ENCODE results near the gene MYMX.
"Not testable (repeated sequence)": the region's sequence is repeated elsewhere in the genome, so short reads cannot be mapped to it uniquely, and the experiment has no call there.

The MYMX gene

DNA sequence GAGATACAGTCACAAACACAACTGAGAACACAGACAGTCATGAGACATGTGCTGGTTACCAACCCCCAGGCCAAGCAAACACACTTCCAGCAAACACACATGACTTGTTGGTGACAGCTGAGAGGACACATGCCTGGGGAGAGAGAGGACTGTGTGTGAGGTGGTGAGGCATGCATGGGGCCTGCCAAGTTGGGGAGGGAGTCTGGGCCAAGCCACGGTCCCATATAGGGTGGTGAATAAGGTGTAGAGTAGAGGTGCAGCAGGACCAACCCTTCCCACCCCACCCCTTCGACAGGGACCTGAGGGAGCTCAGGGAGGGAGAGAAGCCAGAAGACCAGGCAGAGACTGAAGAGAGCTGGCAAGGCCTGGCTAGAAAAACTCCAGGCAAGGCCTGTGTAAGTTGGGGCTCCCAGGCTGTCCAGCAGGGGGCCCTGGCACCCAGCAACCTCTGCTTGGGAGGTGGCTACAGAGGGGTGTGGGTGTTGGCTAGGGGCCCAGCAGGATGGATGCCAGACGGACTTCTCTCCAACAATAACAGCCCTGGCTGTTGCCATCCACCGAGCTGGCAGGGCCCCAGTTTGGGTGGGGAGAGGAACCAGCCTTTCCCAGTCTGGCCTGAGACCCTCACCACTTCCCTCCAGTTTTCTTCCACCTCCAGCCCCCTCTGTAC, 4.7 kb downstream of the MYMX start:
- DNase-seq: peak; percentile 71

DNA sequence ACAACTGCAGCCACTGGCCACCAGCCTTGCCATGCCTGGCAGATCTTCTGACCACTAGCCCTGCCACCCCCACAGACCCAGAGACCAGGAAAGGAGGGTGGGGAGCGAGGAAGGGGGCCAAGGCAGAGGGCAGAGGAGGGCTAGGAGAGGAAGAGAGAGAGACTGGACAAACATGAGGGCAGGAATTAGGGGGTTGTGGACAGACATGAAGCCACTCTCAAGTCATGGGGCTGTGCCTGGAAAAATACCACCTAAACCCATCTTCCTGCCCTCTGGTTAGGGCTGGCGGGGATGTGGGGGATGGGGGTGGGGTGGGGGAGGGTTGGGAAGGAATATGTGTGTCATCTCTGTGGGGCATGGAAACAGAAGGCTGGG, 5.2 kb downstream of the MYMX start:
- DNase-seq: no peak

GRCh38 chr6:44222486-44223318, 6.0 kb downstream of the MYMX start:
- DNase-seq: no peak

DNA sequence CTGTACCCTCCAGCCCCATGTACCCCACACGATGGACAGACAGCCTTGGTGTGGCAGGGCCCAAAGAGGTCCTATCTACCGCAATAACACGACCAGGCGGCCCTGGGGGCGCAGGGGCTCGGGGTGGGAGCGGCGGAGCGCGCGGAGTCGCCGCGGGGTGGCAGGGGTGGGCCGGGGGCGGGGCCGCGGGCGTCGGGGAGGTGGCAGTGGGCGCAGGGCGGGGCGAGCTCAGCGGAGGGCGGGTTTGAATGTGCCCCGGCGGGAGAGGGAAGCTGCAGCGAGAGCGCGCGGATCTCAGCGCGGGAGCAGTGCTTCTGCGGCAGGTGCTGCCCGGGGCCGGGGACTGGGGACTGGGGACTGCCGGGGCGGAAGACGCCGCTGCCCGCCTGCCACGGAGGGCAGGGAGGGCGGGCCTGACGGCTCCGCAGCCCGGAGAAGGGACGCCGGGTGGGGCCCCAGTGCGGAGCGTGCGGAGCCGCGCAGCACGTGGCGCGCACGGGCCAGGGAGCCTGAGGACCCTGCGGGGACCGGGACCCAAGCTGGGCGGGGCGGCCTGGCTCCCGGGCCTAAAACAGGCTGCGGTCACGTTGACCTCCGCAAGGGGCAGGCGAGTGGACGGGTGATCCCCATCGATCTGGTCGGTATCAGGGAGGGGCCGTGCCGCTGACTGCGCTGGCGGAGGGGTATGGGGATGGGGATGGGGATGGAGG, 6.7 kb downstream of the MYMX start, which contains the start of gene SLC29A1:
SLC29A1 (plus strand) TSS at position 277 of the 710 bp plus-strand sequence. CDS start 3,719 bp downstream, outside the sequence.
- peak; percentile 87 for DNase-seq

DNA sequence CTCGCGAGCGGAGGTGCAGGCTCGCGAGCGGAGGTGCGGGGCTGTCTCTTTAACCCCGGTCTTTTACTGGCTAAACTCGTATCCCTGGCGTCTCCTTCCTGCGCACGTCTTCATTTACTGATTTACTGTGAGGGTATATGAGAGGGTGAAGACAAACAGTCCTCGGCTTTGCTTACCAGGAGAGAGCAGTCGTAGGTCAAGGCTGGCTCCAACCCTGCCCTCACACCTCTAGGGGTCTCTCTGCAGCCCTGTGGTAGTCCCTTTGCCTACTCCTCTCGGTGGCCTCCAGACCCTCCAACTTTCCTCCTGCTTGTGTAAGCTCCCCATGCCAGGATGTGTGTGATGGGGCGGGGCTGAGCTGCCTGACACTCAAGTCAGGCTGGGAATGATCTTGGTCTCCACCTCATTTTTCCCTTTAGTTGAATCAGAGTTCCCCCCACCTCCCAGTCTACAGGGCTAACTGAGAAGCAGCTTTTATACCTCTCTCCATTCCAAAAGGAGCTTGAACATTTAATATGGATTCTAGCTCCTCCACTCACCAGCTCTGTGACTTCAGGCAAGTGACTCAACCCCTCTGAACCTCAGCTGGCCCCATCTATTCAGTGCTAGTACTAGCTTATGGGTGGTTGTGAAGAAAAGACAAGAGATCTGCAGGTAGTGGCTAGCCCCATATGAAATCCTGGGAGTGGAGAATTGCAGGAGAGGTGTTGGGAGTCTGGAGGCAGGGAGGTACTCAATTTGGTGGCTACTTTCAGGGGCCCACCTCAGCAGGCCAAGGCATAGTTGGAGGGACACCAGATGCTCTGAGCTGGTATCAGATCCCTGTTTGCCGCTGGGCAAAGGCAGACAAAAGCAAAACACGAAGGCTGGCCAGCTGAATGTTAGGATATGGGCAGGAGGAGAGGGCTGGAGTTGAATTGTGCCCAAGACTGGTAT, 7.6 kb downstream of the MYMX start:
- peak; percentile 81 for DNase-seq

GRCh38 chr6:44224965-44225305, 8.2 kb downstream of the MYMX start:
- no peak for DNase-seq

DNA sequence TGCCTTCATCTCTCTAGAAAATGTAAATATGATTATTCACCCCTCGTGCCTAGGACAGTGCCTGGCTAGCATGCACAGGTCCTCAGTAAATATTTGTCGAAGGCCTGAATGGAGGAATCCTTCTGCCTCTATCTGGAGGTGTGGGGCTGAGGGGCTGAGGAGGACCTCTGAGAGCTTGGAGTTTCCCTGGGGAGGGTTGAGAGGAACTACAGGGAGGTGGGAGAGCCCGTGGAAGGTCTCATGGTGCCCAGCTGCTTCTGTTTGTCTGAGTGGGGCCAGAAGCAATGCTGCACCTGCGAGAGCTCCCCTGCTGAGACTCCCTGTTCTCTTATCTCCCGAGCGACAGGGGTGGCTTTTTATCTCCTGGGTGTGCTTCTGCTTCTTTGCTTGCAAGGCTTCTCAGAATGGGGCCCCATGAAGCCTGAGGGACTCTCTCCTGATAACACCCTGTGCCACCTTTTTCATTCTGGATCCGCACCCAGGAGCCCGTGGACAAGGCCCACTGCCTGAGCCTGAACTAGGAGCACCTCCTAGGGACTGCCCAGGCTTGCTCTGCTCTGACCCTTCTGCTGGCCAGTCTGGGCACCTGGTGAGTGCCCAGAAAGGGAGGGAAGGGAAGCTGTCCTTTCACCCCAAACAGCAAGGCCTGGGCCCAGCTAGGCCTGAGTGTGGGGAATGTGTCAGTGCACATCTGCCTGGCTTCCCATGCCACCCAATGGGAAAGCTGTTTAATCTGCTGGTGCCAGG, 9.0 kb downstream of the MYMX start:
- DNase-seq: no peak

GRCh38 chr6:44226368-44227147, 9.8 kb downstream of the MYMX start:
- DNase-seq: no peak

GRCh38 chr6:44227148-44227793, 10.5 kb downstream of the MYMX start:
- DNase-seq: no peak

GRCh38 chr6:44228031-44228430, 11.3 kb downstream of the MYMX start:
- no peak for DNase-seq

- DNase-seq: no peak
Measured at GRCh38 chr6:44228433-44228832, 11.7 kb downstream of the MYMX start.

GRCh38 chr6:44228836-44229235, 12.1 kb downstream of the MYMX start:
- DNase-seq: no peak

- no peak for DNase-seq
Measured at GRCh38 chr6:44229376-44230033, 12.8 kb downstream of the MYMX start.

- DNase-seq: no peak
Measured at GRCh38 chr6:44230034-44230675, 13.4 kb downstream of the MYMX start.

- DNase-seq: not testable (repeated sequence)
Measured at GRCh38 chr6:44231426-44231825, 14.7 kb downstream of the MYMX start.

DNA sequence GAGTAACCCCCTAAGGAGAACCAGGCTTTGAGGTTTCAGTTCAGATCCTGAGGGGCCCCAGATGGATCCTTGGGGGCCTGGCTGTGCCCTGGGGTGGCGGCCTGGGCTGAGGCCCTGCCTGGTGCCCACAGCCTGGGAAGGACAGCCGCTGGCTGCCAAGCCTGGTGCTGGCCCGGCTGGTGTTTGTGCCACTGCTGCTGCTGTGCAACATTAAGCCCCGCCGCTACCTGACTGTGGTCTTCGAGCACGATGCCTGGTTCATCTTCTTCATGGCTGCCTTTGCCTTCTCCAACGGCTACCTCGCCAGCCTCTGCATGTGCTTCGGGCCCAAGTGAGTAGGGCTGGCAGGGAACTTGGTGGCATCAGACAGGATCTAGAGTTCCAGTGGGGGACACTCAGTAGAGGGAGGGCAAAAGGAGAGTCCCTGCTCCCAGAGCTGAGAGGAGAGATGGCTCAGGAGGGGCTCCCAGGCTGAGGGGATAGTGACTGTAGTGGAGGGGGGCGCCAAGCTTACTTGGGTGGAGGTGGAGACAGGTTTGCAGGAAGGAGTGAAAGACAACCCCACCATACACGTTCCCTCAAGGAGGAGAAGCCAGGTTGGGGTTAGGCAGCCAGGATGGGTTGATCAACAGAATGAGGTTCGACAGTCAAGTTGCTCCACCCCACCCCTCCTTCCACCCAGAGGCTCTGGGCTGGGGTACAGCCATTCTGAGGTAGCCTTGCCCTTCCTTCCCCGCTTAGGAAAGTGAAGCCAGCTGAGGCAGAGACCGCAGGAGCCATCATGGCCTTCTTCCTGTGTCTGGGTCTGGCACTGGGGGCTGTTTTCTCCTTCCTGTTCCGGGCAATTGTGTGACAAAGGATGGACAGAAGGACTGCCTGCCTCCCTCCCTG, 16.2 kb downstream of the MYMX start:
- DNase-seq: no peak

DNA sequence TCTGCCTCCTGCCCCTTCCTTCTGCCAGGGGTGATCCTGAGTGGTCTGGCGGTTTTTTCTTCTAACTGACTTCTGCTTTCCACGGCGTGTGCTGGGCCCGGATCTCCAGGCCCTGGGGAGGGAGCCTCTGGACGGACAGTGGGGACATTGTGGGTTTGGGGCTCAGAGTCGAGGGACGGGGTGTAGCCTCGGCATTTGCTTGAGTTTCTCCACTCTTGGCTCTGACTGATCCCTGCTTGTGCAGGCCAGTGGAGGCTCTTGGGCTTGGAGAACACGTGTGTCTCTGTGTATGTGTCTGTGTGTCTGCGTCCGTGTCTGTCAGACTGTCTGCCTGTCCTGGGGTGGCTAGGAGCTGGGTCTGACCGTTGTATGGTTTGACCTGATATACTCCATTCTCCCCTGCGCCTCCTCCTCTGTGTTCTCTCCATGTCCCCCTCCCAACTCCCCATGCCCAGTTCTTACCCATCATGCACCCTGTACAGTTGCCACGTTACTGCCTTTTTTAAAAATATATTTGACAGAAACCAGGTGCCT, 16.9 kb downstream of the MYMX start:
- no peak for DNase-seq
